ENCODE results near the gene SPC24.

SPC24 gene

GRCh38 chr19:11192957-11193939 lies 37.7 kb upstream of the SPC24 start:
- H3K4me3 ChIP-seq (ENCODE audit: low read depth, low read length): no peak overlapping the region
- no peak for DNase-seq (ENCODE audit: low read depth)
- in situ Hi-C loops (cut with HindIII; ENCODE audit: low sequenced_read_pairs): no loop called here
- TF ChIP-seq, protein P1, sequence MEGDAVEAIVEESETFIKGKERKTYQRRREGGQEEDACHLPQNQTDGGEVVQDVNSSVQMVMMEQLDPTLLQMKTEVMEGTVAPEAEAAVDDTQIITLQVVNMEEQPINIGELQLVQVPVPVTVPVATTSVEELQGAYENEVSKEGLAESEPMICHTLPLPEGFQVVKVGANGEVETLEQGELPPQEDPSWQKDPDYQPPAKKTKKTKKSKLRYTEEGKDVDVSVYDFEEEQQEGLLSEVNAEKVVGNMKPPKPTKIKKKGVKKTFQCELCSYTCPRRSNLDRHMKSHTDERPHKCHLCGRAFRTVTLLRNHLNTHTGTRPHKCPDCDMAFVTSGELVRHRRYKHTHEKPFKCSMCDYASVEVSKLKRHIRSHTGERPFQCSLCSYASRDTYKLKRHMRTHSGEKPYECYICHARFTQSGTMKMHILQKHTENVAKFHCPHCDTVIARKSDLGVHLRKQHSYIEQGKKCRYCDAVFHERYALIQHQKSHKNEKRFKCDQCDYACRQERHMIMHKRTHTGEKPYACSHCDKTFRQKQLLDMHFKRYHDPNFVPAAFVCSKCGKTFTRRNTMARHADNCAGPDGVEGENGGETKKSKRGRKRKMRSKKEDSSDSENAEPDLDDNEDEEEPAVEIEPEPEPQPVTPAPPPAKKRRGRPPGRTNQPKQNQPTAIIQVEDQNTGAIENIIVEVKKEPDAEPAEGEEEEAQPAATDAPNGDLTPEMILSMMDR (IDR thresholded peaks at IDR 0.05; ENCODE audit: low read depth, low read length, missing control alignments): no peak

- DNase-seq (ENCODE audit: low read depth): no peak
- no peak overlapping the region for H3K4me3 ChIP-seq (ENCODE audit: low read depth, low read length)
- TF ChIP-seq, protein P1 (IDR thresholded peaks at IDR 0.05; ENCODE audit: low read depth, low read length, missing control alignments): no peak
- in situ Hi-C loops (cut with HindIII; ENCODE audit: low sequenced_read_pairs): no loop called here
Observed at GRCh38 chr19:11191934-11192333, 36.4 kb upstream of the SPC24 start.

GRCh38 chr19:11191273-11191755 lies 35.7 kb upstream of the SPC24 start:
- TF ChIP-seq, protein P1 (IDR thresholded peaks at IDR 0.05; ENCODE audit: low read depth, low read length, missing control alignments): no peak
- in situ Hi-C loops (cut with HindIII; ENCODE audit: low sequenced_read_pairs): no loop called here
- DNase-seq (ENCODE audit: low read depth): no peak

DNA sequence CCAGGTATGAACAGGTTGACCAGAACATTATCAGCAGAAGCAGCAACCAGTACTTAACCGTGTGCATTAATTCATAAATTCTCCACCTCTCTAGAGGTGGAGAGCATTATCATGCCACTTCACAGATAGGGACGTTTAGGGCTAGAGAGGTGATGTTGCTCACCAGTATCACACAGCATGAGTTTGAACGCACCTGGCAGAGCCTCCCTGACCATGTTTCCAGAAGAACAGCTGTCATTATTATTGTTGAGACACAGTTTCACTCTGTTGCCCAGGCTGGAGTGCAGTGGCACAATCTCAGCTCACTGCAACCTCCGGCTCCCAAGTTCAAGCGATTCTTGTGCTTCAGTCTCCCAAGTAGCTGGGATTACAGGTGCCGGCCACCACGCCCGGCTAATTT lies 34.9 kb upstream of the SPC24 start:
- no peak overlapping the region for H3K4me3 ChIP-seq (ENCODE audit: low read depth, low read length)
- no peak for DNase-seq (ENCODE audit: low read depth)
- TF ChIP-seq, protein P1 (IDR thresholded peaks at IDR 0.05; ENCODE audit: low read depth, low read length, missing control alignments): no peak
- in situ Hi-C loops (cut with HindIII; ENCODE audit: low sequenced_read_pairs): no loop called here

More at GRCh38 chr19:11191273-11191755, 35.7 kb upstream of the SPC24 start:
- H3K4me3 ChIP-seq (ENCODE audit: low read depth, low read length): no peak overlapping the region

DNA sequence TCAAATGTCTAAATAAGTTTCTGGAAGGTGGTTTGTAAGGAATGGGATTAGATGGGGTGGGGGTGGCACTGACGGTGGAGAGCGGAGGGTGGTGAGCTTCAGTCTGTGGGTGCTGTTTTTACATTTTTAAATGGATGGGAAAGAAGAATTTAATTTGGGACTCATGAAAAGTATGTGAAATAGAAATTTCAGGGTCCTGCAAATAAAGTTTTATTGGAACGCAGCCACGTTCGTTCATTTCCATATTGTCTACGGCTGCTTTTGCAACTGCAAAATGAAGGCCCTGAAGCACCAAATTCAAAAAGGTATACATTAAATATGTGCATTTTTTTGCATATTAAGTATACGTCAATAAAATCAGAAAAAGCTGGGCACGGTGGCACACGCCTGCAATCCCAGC lies 31.9 kb upstream of the SPC24 start:
- no peak for DNase-seq (ENCODE audit: low read depth)
- TF ChIP-seq, protein P1 (IDR thresholded peaks at IDR 0.05; ENCODE audit: low read depth, low read length, missing control alignments): no peak
- no peak overlapping the region for H3K4me3 ChIP-seq (ENCODE audit: low read depth, low read length)
- in situ Hi-C loops (cut with HindIII; ENCODE audit: low sequenced_read_pairs): no loop called here

- DNase-seq (ENCODE audit: low read depth): no peak
- H3K4me3 ChIP-seq (ENCODE audit: low read depth, low read length): no peak overlapping the region
- in situ Hi-C loops (cut with HindIII; ENCODE audit: low sequenced_read_pairs): no loop called here
- TF ChIP-seq, protein P1 (IDR thresholded peaks at IDR 0.05; ENCODE audit: low read depth, low read length, missing control alignments): no peak
Observed at GRCh38 chr19:11182994-11183393, 27.4 kb upstream of the SPC24 start.

All from astrocyte of the cerebellum (primary cell).